Thymus (tissue), 11 donors: Measurements from ENCODE around the gene ZNF487. TPM values are rescaled to one million over a fixed set of nuclear protein-coding genes. Genes with fewer than 3 reads are reported as not detected.

Experiments used
- DNase-seq, 9 donors: peaks; one replicate each; pipeline ENCODE4 v3.0.0-alpha.2; 2013; ENCODE audit warnings: low spot score in 9 of 9, low read depth in 6 of 9, missing footprints in 1 of 9
- H3K27ac ChIP-seq, 2 donors: one replicate each; pipeline ENCODE4 v1.5.1; 2013; ENCODE audit warnings: control low read depth in 1 of 2, low read depth in 1 of 2, low read length in 1 of 2, mild to moderate bottlenecking in 1 of 2, moderate library complexity in 1 of 2
- H3K27me3 ChIP-seq, 2 donors: one replicate each; pipeline ENCODE4 v1.5.1; 2013; ENCODE audit warnings: low read length in 1 of 2; ENCODE audit not compliant: control insufficient read depth in 2 of 2, insufficient read depth in 1 of 2
- H3K36me3 ChIP-seq, 2 donors: one replicate each; pipeline ENCODE4 v1.5.1; 2013; ENCODE audit warnings: low read length in 1 of 2, mild to moderate bottlenecking in 1 of 2, moderate library complexity in 1 of 2; ENCODE audit not compliant: control insufficient read depth in 2 of 2, insufficient read depth in 2 of 2
- H3K4me1 ChIP-seq, 2 donors: one replicate each; pipeline ENCODE4 v1.5.1; 2013; ENCODE audit warnings: low read length in 2 of 2; ENCODE audit not compliant: control insufficient read depth in 2 of 2, insufficient read depth in 2 of 2
- H3K4me3 ChIP-seq, 2 donors: one replicate each; pipeline ENCODE4 v1.5.1; 2013; ENCODE audit warnings: low read length in 2 of 2, control low read depth in 1 of 2, mild to moderate bottlenecking in 1 of 2
- H3K9me3 ChIP-seq, 2 donors: one replicate each; pipeline ENCODE4 v1.5.1; 2013; ENCODE audit warnings: low read length in 1 of 2, mild to moderate bottlenecking in 1 of 2; ENCODE audit not compliant: control insufficient read depth in 2 of 2, insufficient read depth in 1 of 2
- WGBS: extraction: QIAGEN DNeasy Blood & Tissue Kit; methylation state at CpG from one replicate; pipeline ENCODE4 v1.1.7; 2013; 5-methylcytosine and 5-hydroxymethylcytosine counted together
- polyA plus RNA-seq: library from polyadenylated mRNA; stranded (reverse); fragments of 200-250 nt; gene quantifications from one replicate; pipeline ENCODE4 v1.2.3, GENCODE V29; 2013
- total RNA-seq: library from RNA; stranded (reverse); fragments of 120-200 nt; gene quantifications from one replicate; pipeline ENCODE4 v1.2.4, GENCODE V29; 2013
- donor health status: healthy.

The ZNF487 gene
- total and polyA plus RNA-seq, 2 donors = 4.9 to 11.6 TPM

- no peak for DNase-seq
- Histone ChIP-seq H3K36me3 (peaks cover 4 to 25% of the 10 kb centered on the region in 2 donors), H3K9me3 (no peaks in the 10 kb centered on the region), H3K4me3 (no peak overlapping the region), H3K27me3 (no peaks in the 10 kb centered on the region), H3K27ac (no peak overlapping the region), H3K4me1 (peaks cover 37 to 52% of the 10 kb centered on the region in 2 donors)
- WGBS = 74% methylated on average over 4 of the region's 4 CpGs
Observed at GRCh38 chr10:43402176-43402575, 34.7 kb upstream of the ZNF487 start.

- H3K27ac ChIP-seq = no peak overlapping the region
Observed at GRCh38 chr10:43402880-43403452, 33.9 kb upstream of the ZNF487 start.

GRCh38 chr10:43403911-43404703, 32.8 kb upstream of the ZNF487 start:
- H3K4me3 ChIP-seq = peak overlapping the region in 1 of 2 donors; percentile 21
- no peak for DNase-seq
- peaks cover 0 to 5% of the 10 kb centered on the region in 2 donors for H3K9me3 ChIP-seq
- peaks cover 4 to 25% of the 10 kb centered on the region in 2 donors for H3K36me3 ChIP-seq
- H3K27me3 ChIP-seq = no peaks in the 10 kb centered on the region
- peak overlapping the region in 1 of 2 donors; percentile 63 for H3K27ac ChIP-seq
- H3K4me1 ChIP-seq = peaks cover 27 to 44% of the 10 kb centered on the region in 2 donors
- WGBS = 76% methylated on average over 14 of the region's 14 CpGs

More at GRCh38 chr10:43402880-43403452, 33.9 kb upstream of the ZNF487 start:
- WGBS = 91% methylated on average over 7 of the region's 7 CpGs
- DNase-seq = no peak
- no peaks in the 10 kb centered on the region for H3K27me3 ChIP-seq
- peaks cover 36 to 52% of the 10 kb centered on the region in 2 donors for H3K4me1 ChIP-seq
- peaks cover 4 to 25% of the 10 kb centered on the region in 2 donors for H3K36me3 ChIP-seq
- no peak overlapping the region for H3K4me3 ChIP-seq
- H3K9me3 ChIP-seq = peaks cover 0 to 5% of the 10 kb centered on the region in 2 donors

GRCh38 chr10:43404704-43405084, 32.2 kb upstream of the ZNF487 start:
- H3K36me3 ChIP-seq = peaks cover 4 to 21% of the 10 kb centered on the region in 2 donors
- H3K27ac ChIP-seq = peak overlapping the region; percentile 42 to 63
- WGBS = 8% methylated on average over 6 of the region's 6 CpGs
- no peaks in the 10 kb centered on the region for H3K27me3 ChIP-seq
- peaks cover 21 to 44% of the 10 kb centered on the region in 2 donors for H3K4me1 ChIP-seq
- peak overlapping the region; percentile 7 to 23 for H3K4me3 ChIP-seq
- peaks cover 0 to 5% of the 10 kb centered on the region in 2 donors for H3K9me3 ChIP-seq
- peak in 1 of 9 donors; percentile 50 for DNase-seq

GRCh38 chr10:43407148-43407575, 29.7 kb upstream of the ZNF487 start:
- WGBS = under 1% methylated on average over 59 of the region's 59 CpGs
- Histone ChIP-seq H3K36me3 (peaks cover 4 to 18% of the 10 kb centered on the region in 2 donors), H3K9me3 (peaks cover 0 to 5% of the 10 kb centered on the region in 2 donors), H3K4me3 (peak overlapping the region; percentile 89 to 96), H3K27me3 (no peaks in the 10 kb centered on the region), H3K4me1 (peaks cover 17 to 48% of the 10 kb centered on the region in 2 donors), H3K27ac (peak overlapping the region; percentile 98)
- peak in 4 of 9 donors; percentile 29 to 64 (median 38) for DNase-seq

GRCh38 chr10:43407576-43408330, 29.2 kb upstream of the ZNF487 start:
- under 1% methylated on average over 56 of the region's 56 CpGs for WGBS
- DNase-seq = peak in 7 of 9 donors; percentile 74 to 91 (median 79)
- Histone ChIP-seq H3K9me3 (peaks cover 0 to 5% of the 10 kb centered on the region in 2 donors), H3K4me3 (peak overlapping the region; percentile 89 to 96), H3K4me1 (peaks cover 15 to 48% of the 10 kb centered on the region in 2 donors), H3K27ac (peak overlapping the region; percentile 98), H3K27me3 (no peaks in the 10 kb centered on the region), H3K36me3 (peaks cover 4 to 16% of the 10 kb centered on the region in 2 donors)

- peak overlapping the region; percentile 98 for H3K27ac ChIP-seq
- whole genome bisulfite sequencing = under 1% methylated on average over 31 of the region's 31 CpGs
- peaks cover 4 to 11% of the 10 kb centered on the region in 2 donors for H3K36me3 ChIP-seq
- H3K4me1 ChIP-seq = peaks cover 15 to 44% of the 10 kb centered on the region in 2 donors
- peaks cover 0 to 5% of the 10 kb centered on the region in 2 donors for H3K9me3 ChIP-seq
- H3K4me3 ChIP-seq = peak overlapping the region; percentile 89 to 96
- no peaks in the 10 kb centered on the region for H3K27me3 ChIP-seq
- DNase-seq = peak in 1 of 9 donors; percentile 49
Observed at GRCh38 chr10:43408331-43408709, 28.6 kb upstream of the ZNF487 start.

- H3K4me3 ChIP-seq = peak within 1 kb of the TSS; percentile 89 to 96
- H3K27ac ChIP-seq = peak within 1 kb of the TSS; percentile 98
- under 1% methylated on average over 68 of the region's 68 CpGs for WGBS
- peaks cover 15 to 40% of the 10 kb centered on the region in 2 donors for H3K4me1 ChIP-seq
- peaks cover 1 to 6% of the 10 kb centered on the region in 2 donors for H3K36me3 ChIP-seq
- no peaks in the 10 kb centered on the region for H3K27me3 ChIP-seq
- DNase-seq = peak in 8 of 9 donors; percentile 88 to 98 (median 94)
- peaks cover 0 to 5% of the 10 kb centered on the region in 2 donors for H3K9me3 ChIP-seq
Observed at GRCh38 chr10:43408710-43409384, 28.1 kb upstream of the ZNF487 start, which contains the start of gene HNRNPF. Gene HNRNPF (minus strand): TSS chr10:43409186. CDS start chr10:43387884, 21,302 bp downstream.
